PFSK-1 (cell line): ENCODE results near the gene PPIL3. TPM values are rescaled to one million over a fixed set of nuclear protein-coding genes. Genes with fewer than 3 reads are reported as not detected.
A peak's percentile ranks its signal among the peaks of the same experiment; 100 is the strongest.

Experiments
- FOXP2 ChIP-seq: optimal IDR thresholded peaks from 2 replicates; pipeline ENCODE3; 2011; ENCODE audit warnings: borderline replicate concordance, control low read depth, inconsistent platforms; ENCODE audit not compliant: insufficient read depth; ENCODE audit errors: extremely low read length, extremely low read depth
- POLR2AphosphoS5 ChIP-seq: IDR thresholded peaks from 2 replicates; pipeline ENCODE4 v1.6.1; 2012; ENCODE audit warnings: low read depth, mild to moderate bottlenecking, control low read depth, low read length, moderate library complexity
- REST ChIP-seq, 2 experiments: IDR thresholded peaks; 2 replicates each; pipeline versions ENCODE4 v1.6.1 to v1.8.0; 2011 to 2012; ENCODE audit warnings: low read depth in 2 of 2, low read length in 2 of 2, control low read depth in 1 of 2, inconsistent platforms in 1 of 2, mild to moderate bottlenecking in 1 of 2, moderate library complexity in 1 of 2; ENCODE audit not compliant: insufficient read depth in 1 of 2
- SIN3A ChIP-seq: IDR thresholded peaks from 2 replicates; pipeline ENCODE4 v1.6.1; 2012; ENCODE audit warnings: mild to moderate bottlenecking, low read length, moderate library complexity, borderline replicate concordance; ENCODE audit not compliant: insufficient read depth
- TAF1 ChIP-seq: IDR thresholded peaks from 2 replicates; pipeline ENCODE4 v1.6.1; 2012; ENCODE audit warnings: low read length, control low read depth, borderline replicate concordance; ENCODE audit not compliant: insufficient read depth
- polyA plus RNA-seq: library from polyadenylated mRNA; unstranded; fragments of >200 nt; gene quantifications from one replicate; pipeline ENCODE4 v1.2.1, GENCODE V29; 2012; ENCODE audit warnings: low read depth, missing spikeins; ENCODE audit not compliant: insufficient read length

Gene PPIL3
- polyA plus RNA-seq, result 10.4 TPM

GRCh38 chr2:200888704-200889625, at the start of gene PPIL3, which contains the start of gene NIF3L1:
TSS of gene PPIL3 (minus strand) at chr2:200889077. CDS start at chr2:200887615, 1,462 bp downstream.
TSS of gene NIF3L1 (plus strand) at chr2:200889371. CDS start at chr2:200891944, 2,573 bp downstream.
- TF ChIP-seq POLR2AphosphoS5 (peak; percentile 61; the same call in 1 of the 2 replicates), REST (IDR thresholded peaks at IDR 0.05; ENCODE audit: insufficient read depth in 1 of 2, low read depth in 2 of 2, low read length in 2 of 2) (no peak; a peak in 1 of 4 replicates), TAF1 (peak; percentile 57; the same call in 1 of the 2 replicates), SIN3A (no peak), FOXP2 (no peak)

- TF ChIP-seq FOXP2 (no peak), REST (IDR thresholded peaks at IDR 0.05; ENCODE audit: insufficient read depth in 1 of 2, low read depth in 2 of 2, low read length in 2 of 2) (no peak), POLR2AphosphoS5 (no peak), SIN3A (no peak), TAF1 (no peak)
These were observed 42.2 kb upstream of the PPIL3 start for GRCh38 chr2:200930947-200931626.

- TF ChIP-seq POLR2AphosphoS5 (no peak), SIN3A (no peak), REST (IDR thresholded peaks at IDR 0.05; ENCODE audit: insufficient read depth in 1 of 2, low read depth in 2 of 2, low read length in 2 of 2) (no peak), FOXP2 (no peak), TAF1 (no peak)
These were observed 40.7 kb upstream of the PPIL3 start for GRCh38 chr2:200929334-200930249.

GRCh38 chr2:200922439-200922838, 33.6 kb upstream of the PPIL3 start:
- no peak for TF ChIP-seq SIN3A
- no peak for TF ChIP-seq FOXP2
- no peak for TF ChIP-seq TAF1
- TF ChIP-seq REST (IDR thresholded peaks at IDR 0.05; ENCODE audit: insufficient read depth in 1 of 2, low read depth in 2 of 2, low read length in 2 of 2), result no peak
- TF ChIP-seq POLR2AphosphoS5, result no peak
